Measurements from ENCODE around the gene EBF4. TPM values are rescaled to one million over a fixed set of nuclear protein-coding genes. Genes with fewer than 3 reads are reported as not detected.
A peak's percentile ranks its signal among the peaks of the same experiment; 100 is the strongest.
"Not testable (repeated sequence)": the region's sequence is repeated elsewhere in the genome, so short reads cannot be mapped to it uniquely, and the experiment has no call there.

The EBF4 gene
- total RNA-seq, 1 donor, result 0.09 TPM

- DNase-seq (ENCODE audit: low read depth), result peak; percentile 19
- no peak overlapping the region for H3K4me3 ChIP-seq (ENCODE audit: low read depth, low read length)
- no peak for TF ChIP-seq CTCF (IDR thresholded peaks at IDR 0.05; ENCODE audit: insufficient read depth, low read length)
These were observed 112.5 kb downstream of the EBF4 start for GRCh38 chr20:2804852-2805688.

DNA sequence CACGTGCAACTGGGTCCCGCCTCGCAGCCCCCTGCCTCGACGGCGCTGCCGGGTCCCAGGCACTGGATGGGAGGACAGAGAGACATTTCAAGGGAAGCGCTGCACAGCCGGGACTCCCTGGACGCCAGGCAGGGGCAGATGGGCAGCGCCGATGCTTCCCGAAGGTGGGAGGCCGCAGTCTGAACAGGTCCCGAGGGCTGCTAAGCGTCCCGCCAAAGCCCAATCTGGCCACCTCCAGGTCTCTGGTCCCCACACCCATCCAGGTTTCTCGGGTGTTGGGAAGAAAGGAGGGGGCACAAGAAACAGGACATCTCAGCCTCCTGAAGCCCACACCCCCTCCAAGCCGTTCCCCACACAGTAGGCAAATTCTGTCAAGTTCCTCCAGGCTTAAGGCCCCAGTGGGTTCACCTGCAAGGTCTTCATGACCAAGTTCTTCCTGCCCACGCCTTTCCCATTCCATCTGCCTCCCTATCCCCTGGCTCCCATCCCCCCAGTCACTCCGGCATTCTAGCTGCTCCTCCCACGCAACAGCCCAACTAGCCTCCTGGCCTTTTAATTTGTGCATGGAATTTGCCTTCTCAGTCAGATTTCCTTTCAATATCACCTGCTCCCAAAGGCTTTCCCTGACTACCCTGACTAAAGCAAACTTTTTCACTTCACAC is 113.2 kb downstream of the EBF4 start:
- H3K4me3 ChIP-seq (ENCODE audit: low read depth, low read length), result no peak overlapping the region
- no peak for DNase-seq (ENCODE audit: low read depth)
- TF ChIP-seq CTCF (IDR thresholded peaks at IDR 0.05; ENCODE audit: insufficient read depth, low read length), result no peak

DNA sequence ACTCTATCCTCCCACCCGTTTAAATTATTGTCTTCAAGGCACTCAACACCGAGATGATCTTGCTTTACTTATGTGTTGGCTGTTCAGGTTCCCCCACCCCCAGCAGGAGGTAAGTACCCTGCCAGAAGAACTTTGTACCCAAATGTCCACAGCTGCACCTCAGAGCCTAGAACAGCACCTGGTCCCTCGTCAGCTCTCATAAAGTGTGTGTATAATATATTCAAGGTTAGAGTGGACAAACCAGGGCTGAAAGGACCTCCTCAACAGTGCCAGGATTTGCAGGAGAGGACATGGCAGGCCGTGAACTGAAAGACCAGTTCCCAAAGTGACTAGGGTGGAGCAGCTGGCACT is 113.7 kb downstream of the EBF4 start:
- no peak overlapping the region for H3K4me3 ChIP-seq (ENCODE audit: low read depth, low read length)
- no peak for DNase-seq (ENCODE audit: low read depth)
- TF ChIP-seq CTCF (IDR thresholded peaks at IDR 0.05; ENCODE audit: insufficient read depth, low read length), result no peak

- no peak overlapping the region for H3K4me3 ChIP-seq (ENCODE audit: low read depth, low read length)
- DNase-seq (ENCODE audit: low read depth), result no peak
- no peak for TF ChIP-seq CTCF (IDR thresholded peaks at IDR 0.05; ENCODE audit: insufficient read depth, low read length)
These were observed 114.4 kb downstream of the EBF4 start for GRCh38 chr20:2807019-2807418.

GRCh38 chr20:2807929-2808328 is 115.3 kb downstream of the EBF4 start:
- DNase-seq (ENCODE audit: low read depth); H3K4me3 ChIP-seq (ENCODE audit: low read depth, low read length): not testable (repeated sequence)

DNA sequence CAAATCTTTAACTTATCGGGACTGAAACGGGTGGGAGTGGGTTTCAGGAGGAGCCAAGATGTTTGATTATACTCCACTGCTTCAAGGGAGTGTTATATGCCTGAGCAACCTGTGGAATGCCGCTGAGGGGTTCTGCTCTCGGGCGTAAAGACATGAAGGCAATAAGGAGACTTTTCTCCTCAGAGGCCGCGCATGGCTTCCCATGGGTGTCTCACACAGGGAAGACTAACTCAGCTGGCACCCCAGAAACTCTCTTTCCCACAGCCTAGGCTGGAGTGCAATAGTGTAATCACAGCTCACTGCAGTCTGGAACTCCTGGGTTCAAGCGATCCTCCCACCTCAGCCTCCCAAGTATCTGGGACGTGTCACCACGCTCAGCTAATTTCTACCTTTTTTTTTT is 117.1 kb downstream of the EBF4 start:
- DNase-seq (ENCODE audit: low read depth), result no peak
- no peak for TF ChIP-seq CTCF (IDR thresholded peaks at IDR 0.05; ENCODE audit: insufficient read depth, low read length)

More for the DNA sequence above, 117.1 kb downstream of the EBF4 start:
- H3K4me3 ChIP-seq (ENCODE audit: low read depth, low read length), result no peak overlapping the region

Small RNA genes within 50 kb of the gene (small RNA-seq; reads per million reads assigned to genes)
- gene SNORA51, result not detected
- gene SNORD110, result not detected
- not detected for gene SNORD56
- gene SNORD57, result not detected
- not detected for gene SNORD86

Other genes with a start within 250 kb of the EBF4 start
- 47.6 and 86.5 TPM in 2 replicates for gene SNRPB, start 222.0 kb upstream of the EBF4 start, total RNA-seq (ENCODE audit: low replicate concordance)
- gene ZNF343, start 183.9 kb upstream of the EBF4 start, total RNA-seq (ENCODE audit: low replicate concordance), result 9.7 and 45.2 TPM in 2 replicates
- not detected in 2 replicates for gene TMC2, start 156.2 kb upstream of the EBF4 start, total RNA-seq (ENCODE audit: low replicate concordance)
- 106 and 263 TPM in 2 replicates for gene NOP56, start 40.1 kb upstream of the EBF4 start, total RNA-seq (ENCODE audit: low replicate concordance)
- 64.3 and 71.3 TPM in 2 replicates for gene IDH3B, start 28.6 kb upstream of the EBF4 start, total RNA-seq (ENCODE audit: low replicate concordance)
- 3.8 and 48.5 TPM in 2 replicates for gene CPXM1, start 107.8 kb downstream of the EBF4 start, total RNA-seq (ENCODE audit: low replicate concordance)
- gene C20orf141, start 122.2 kb downstream of the EBF4 start, total RNA-seq (ENCODE audit: low replicate concordance), result not detected in 2 replicates
- 0.09 TPM in 1 of 2 replicates, not detected in the other for gene TMEM239, start 123.6 kb downstream of the EBF4 start, total RNA-seq (ENCODE audit: low replicate concordance)
- gene PCED1A, start 147.9 kb downstream of the EBF4 start, total RNA-seq (ENCODE audit: low replicate concordance), result 21.1 and 31.0 TPM in 2 replicates
- 31.6 and 32.0 TPM in 2 replicates for gene VPS16, start 148.0 kb downstream of the EBF4 start, total RNA-seq (ENCODE audit: low replicate concordance)
- 10.5 and 75.1 TPM in 2 replicates for gene PTPRA, start 180.7 kb downstream of the EBF4 start, total RNA-seq (ENCODE audit: low replicate concordance)

All from fibroblast of the aortic adventitia (primary cell).